ENCODE measurements around the gene NPLOC4. TPM values are rescaled to one million over a fixed set of nuclear protein-coding genes. Genes with fewer than 3 reads are reported as not detected.

The NPLOC4 gene
- total and polyA plus RNA-seq, 9 of the 15 experiments (the other 6 are each of a cell fraction or from before 2014, with no cell fraction given) = 1.5 to 116 (median 64.5) TPM

DNA sequence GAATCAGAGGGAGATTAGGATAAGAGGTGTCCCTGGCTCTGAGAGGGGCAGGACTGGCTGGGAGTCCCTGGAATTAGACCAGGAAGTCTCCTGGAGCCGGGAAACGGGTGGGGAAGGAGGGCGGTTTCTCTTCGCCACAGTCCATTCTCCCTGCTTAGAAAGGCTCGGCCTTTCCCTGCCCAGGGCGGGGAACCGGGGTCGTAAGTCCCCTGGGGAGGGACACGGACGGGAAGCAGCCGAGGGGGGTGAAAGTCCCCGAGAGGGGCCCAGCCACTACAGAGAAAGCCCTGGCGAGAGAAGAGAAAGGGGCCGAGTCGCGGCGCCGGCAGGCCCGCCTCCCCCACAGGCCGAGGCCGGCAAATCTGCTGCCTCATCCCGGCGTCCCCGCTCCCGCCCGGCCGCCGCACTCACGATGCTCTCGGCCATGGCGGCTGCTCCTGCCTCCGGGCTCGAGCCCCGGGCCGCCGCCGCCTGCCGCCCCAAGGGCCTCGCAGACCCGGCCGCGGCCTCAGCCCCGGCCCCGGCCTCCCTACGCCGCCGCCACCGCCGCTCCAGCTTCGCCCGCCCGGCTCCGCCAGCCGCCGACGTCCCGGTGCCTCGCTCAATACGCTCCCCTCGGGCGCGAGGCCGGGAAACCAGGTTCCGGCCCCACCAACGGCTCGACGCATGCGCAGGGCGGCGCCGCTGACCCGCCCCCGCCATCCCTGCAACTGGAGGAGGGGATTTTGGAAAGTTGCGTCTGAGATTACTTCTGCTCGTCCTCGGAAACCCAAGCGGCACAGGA lies at the start of gene NPLOC4, which contains the start of gene TSPAN10 (continued):
- TF ChIP-seq, protein P1, sequence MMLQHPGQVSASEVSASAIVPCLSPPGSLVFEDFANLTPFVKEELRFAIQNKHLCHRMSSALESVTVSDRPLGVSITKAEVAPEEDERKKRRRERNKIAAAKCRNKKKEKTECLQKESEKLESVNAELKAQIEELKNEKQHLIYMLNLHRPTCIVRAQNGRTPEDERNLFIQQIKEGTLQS (IDR thresholded peaks at IDR 0.05) = no peak; the same call in 1 of the 2 replicates
- TF ChIP-seq, protein P1 (CRISPR knock-in tag; conservative IDR thresholded peaks at IDR 0.05) = no peak
- TF ChIP-seq ZNF75A (CRISPR knock-in tag; IDR thresholded peaks at IDR 0.05) (no peak), FUS (optimal IDR thresholded peaks at IDR 0.05; ENCODE audit: low read depth, low read length) (no peak), MTA3 (IDR thresholded peaks at IDR 0.05; ENCODE audit: borderline replicate concordance) (no peak), KAT8 (IDR thresholded peaks at IDR 0.05; ENCODE audit: low read depth) (no peak), POLR3A (IDR thresholded peaks at IDR 0.05; ENCODE audit: borderline replicate concordance, extremely low read depth, insufficient read depth, insufficient read length) (no peak), ZNF175 (CRISPR knock-in tag; IDR thresholded peaks at IDR 0.05; ENCODE audit: low read depth) (no peak), RBM14 (IDR thresholded peaks at IDR 0.05; ENCODE audit: borderline replicate concordance, insufficient read depth, low read depth, low read length) (0 out of 2 replicates have a peak, but pooled peaks have one; percentile 13), PML (IDR thresholded peaks at IDR 0.05; ENCODE audit: low read length) (no peak), HDAC6 (IDR thresholded peaks at IDR 0.05; ENCODE audit: low read depth, low read length) (no peak), RBM15 (IDR thresholded peaks at IDR 0.05; ENCODE audit: insufficient read depth, low read length) (no peak), ZNF507 (tag; conservative IDR thresholded peaks at IDR 0.05) (no peak), NR2C2 (CRISPR knock-in tag; IDR thresholded peaks at IDR 0.05) (no peak), NR2C2 (tag; IDR thresholded peaks at IDR 0.05) (peak; percentile 68), GATAD2B (IDR thresholded peaks at IDR 0.05; ENCODE audit: borderline replicate concordance) (peak; percentile 97; the same call in 1 of the 2 replicates), ZKSCAN8 (CRISPR knock-in tag; IDR thresholded peaks at IDR 0.05) (no peak), ZNF354B (CRISPR knock-in tag; IDR thresholded peaks at IDR 0.05) (no peak)
- TF ChIP-seq, protein P2, sequence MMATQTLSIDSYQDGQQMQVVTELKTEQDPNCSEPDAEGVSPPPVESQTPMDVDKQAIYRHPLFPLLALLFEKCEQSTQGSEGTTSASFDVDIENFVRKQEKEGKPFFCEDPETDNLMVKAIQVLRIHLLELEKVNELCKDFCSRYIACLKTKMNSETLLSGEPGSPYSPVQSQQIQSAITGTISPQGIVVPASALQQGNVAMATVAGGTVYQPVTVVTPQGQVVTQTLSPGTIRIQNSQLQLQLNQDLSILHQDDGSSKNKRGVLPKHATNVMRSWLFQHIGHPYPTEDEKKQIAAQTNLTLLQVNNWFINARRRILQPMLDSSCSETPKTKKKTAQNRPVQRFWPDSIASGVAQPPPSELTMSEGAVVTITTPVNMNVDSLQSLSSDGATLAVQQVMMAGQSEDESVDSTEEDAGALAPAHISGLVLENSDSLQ (IDR thresholded peaks at IDR 0.05) = no peak
- TF ChIP-seq, protein P3, sequence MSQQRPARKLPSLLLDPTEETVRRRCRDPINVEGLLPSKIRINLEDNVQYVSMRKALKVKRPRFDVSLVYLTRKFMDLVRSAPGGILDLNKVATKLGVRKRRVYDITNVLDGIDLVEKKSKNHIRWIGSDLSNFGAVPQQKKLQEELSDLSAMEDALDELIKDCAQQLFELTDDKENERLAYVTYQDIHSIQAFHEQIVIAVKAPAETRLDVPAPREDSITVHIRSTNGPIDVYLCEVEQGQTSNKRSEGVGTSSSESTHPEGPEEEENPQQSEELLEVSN (IDR thresholded peaks at IDR 0.05; ENCODE audit: borderline replicate concordance in 1 of 2, extremely low read depth in 1 of 2, insufficient read depth in 1 of 2, insufficient read length in 1 of 2, low read depth in 1 of 2, low read length in 1 of 2, poor library complexity in 1 of 2, severe bottlenecking in 1 of 2) = peak; percentile 34 to 83
- TF ChIP-seq, protein P4, sequence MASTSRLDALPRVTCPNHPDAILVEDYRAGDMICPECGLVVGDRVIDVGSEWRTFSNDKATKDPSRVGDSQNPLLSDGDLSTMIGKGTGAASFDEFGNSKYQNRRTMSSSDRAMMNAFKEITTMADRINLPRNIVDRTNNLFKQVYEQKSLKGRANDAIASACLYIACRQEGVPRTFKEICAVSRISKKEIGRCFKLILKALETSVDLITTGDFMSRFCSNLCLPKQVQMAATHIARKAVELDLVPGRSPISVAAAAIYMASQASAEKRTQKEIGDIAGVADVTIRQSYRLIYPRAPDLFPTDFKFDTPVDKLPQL (IDR thresholded peaks at IDR 0.05; ENCODE audit: extremely low read depth, insufficient read length) = no peak
- TF ChIP-seq, protein P5, sequence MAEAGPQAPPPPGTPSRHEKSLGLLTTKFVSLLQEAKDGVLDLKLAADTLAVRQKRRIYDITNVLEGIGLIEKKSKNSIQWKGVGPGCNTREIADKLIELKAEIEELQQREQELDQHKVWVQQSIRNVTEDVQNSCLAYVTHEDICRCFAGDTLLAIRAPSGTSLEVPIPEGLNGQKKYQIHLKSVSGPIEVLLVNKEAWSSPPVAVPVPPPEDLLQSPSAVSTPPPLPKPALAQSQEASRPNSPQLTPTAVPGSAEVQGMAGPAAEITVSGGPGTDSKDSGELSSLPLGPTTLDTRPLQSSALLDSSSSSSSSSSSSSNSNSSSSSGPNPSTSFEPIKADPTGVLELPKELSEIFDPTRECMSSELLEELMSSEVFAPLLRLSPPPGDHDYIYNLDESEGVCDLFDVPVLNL (CRISPR knock-in tag; IDR thresholded peaks at IDR 0.05; ENCODE audit: low read depth) = no peak

All from K562 (cell line).